Suprapubic skin (tissue), 4 donors: ENCODE measurements around the gene ZFAND2B.

Experiments used
- EP300 ChIP-seq: sonication (generic); formaldehyde crosslinking; IDR thresholded peaks from one replicate; pipeline ENCODE4 v1.6.1; 2017; ENCODE audit warnings: antibody characterized with exemption
- POLR2A ChIP-seq, 2 donors: fragments of 450-650 bp; IDR thresholded peaks; one replicate each; pipeline ENCODE4 v1.6.1; 2017; ENCODE audit warnings: antibody characterized with exemption in 2 of 2, mild to moderate bottlenecking in 2 of 2, moderate library complexity in 2 of 2
- POLR2AphosphoS5 ChIP-seq, 3 donors: sonication (generic); formaldehyde crosslinking; IDR thresholded peaks; one replicate each; pipeline ENCODE4 v1.6.1; 2017; ENCODE audit warnings: antibody characterized with exemption in 3 of 3
- TF ChIP-seq, protein P1 (sequence below), 2 donors: fragments of 200-600 bp in 1 of 2; fragments of 450-650 bp in 1 of 2; sonication (generic) in 1 of 2; IDR thresholded peaks; one replicate each; pipeline ENCODE4 v1.5.1; 2016 to 2019; ENCODE audit warnings: antibody characterized with exemption in 2 of 2, mild to moderate bottlenecking in 1 of 2, moderate library complexity in 1 of 2

DNA sequence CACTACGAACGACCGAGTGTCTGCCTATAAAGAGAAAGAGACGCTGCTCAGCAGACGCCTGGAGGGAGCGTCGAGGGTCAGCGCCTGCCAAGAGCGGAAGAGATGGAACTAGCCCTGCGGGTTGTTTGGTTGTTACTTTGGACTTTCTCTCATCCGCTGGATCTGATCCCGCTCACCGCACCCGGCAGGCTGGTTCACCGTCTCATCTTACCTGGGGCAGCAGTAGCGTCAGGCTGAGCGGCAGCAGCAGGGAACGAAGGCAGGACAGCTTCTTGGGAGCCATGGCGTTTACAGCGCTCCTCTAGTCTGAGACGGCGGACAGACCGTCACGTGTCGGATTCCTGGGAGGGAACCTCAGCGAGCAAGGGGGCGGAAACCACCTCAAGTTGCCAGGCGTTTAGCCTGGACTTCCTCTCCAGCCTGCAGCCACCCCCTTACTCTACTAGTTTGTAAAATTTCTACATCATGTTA is 36.7 kb downstream of the ZFAND2B start:
- TF ChIP-seq POLR2AphosphoS5 (IDR thresholded peaks at IDR 0.05) (no peak), POLR2A (IDR thresholded peaks at IDR 0.05) (no peak), EP300 (no peak)
- TF ChIP-seq, protein P1, sequence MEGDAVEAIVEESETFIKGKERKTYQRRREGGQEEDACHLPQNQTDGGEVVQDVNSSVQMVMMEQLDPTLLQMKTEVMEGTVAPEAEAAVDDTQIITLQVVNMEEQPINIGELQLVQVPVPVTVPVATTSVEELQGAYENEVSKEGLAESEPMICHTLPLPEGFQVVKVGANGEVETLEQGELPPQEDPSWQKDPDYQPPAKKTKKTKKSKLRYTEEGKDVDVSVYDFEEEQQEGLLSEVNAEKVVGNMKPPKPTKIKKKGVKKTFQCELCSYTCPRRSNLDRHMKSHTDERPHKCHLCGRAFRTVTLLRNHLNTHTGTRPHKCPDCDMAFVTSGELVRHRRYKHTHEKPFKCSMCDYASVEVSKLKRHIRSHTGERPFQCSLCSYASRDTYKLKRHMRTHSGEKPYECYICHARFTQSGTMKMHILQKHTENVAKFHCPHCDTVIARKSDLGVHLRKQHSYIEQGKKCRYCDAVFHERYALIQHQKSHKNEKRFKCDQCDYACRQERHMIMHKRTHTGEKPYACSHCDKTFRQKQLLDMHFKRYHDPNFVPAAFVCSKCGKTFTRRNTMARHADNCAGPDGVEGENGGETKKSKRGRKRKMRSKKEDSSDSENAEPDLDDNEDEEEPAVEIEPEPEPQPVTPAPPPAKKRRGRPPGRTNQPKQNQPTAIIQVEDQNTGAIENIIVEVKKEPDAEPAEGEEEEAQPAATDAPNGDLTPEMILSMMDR (IDR thresholded peaks at IDR 0.05), result no peak
